Measurements from ENCODE around the gene SUPT4H1. TPM values are rescaled to one million over a fixed set of nuclear protein-coding genes. Genes with fewer than 3 reads are reported as not detected.
A peak's percentile ranks its signal among the peaks of the same experiment; 100 is the strongest.

Gene SUPT4H1
- polyA plus RNA-seq, 2 donors, result 39.9 to 80.8 TPM

DNA sequence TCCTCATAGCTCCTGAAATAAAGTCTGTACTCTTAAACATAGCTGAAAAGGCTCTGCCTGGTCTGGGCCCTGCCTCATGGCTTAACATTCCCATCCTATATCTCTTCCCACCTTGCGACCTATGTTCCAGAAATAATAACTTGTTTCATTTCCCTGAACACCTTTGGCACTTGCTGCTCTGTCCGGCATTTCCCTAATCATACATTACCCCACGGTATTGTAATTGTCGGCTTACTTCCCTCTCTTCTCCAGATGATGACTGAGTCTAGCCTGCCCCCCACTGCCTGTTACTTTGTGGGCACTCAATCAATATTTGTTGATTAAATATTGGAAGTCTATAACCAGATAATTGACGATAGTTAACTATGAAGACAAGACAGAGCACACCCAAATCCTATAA is 23.3 kb upstream of the SUPT4H1 start:
- Histone ChIP-seq H3K4me3 (ENCODE audit: low read depth in 1 of 2, low read length in 2 of 2) (no peak overlapping the region), H3K4me1 (ENCODE audit: control insufficient read depth in 2 of 2, insufficient read depth in 2 of 2, low read length in 1 of 2) (peaks cover 0 to 3% of the 10 kb centered on the region in 2 donors), H3K9me3 (ENCODE audit: control insufficient read depth in 2 of 2, insufficient read depth in 1 of 2, low read depth in 1 of 2, low read length in 1 of 2) (no peaks in the 10 kb centered on the region), H3K36me3 (ENCODE audit: control insufficient read depth in 2 of 2, insufficient read depth in 2 of 2, low read length in 1 of 2) (peaks cover 0 to 8% of the 10 kb centered on the region in 2 donors), H3K27me3 (ENCODE audit: control insufficient read depth in 1 of 2, insufficient read depth in 2 of 2, low read length in 2 of 2) (no peaks in the 10 kb centered on the region), H3K27ac (ENCODE audit: low read depth in 2 of 2, low read length in 1 of 2) (no peak overlapping the region)
- 67 to 80% methylated on average over 5 of the region's 5 CpGs for WGBS, 2 donors

DNA sequence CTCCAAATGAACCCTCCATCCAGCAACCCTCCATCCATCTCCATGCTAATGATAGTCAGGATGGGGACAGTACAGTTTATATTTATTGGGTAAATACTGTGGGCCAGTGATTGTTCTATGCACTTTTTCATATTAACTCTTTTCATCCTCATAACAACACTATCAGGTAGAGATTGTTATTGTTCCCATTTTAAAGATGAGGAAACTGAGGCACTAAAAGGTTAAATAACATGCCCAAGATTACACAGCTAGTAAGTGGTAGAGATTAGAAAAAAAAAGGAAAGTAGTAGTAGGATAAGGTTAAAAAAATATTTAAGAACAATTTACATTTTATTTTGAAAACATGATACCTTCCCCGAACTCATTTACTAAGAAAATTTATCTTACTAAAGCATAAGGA is 21.9 kb upstream of the SUPT4H1 start:
- H3K4me1 ChIP-seq (ENCODE audit: control insufficient read depth in 2 of 2, insufficient read depth in 2 of 2, low read length in 1 of 2), result peaks cover 0 to 8% of the 10 kb centered on the region in 2 donors
- no peaks in the 10 kb centered on the region for H3K9me3 ChIP-seq (ENCODE audit: control insufficient read depth in 2 of 2, insufficient read depth in 1 of 2, low read depth in 1 of 2, low read length in 1 of 2)
- no peaks in the 10 kb centered on the region for H3K27me3 ChIP-seq (ENCODE audit: control insufficient read depth in 1 of 2, insufficient read depth in 2 of 2, low read length in 2 of 2)
- H3K36me3 ChIP-seq (ENCODE audit: control insufficient read depth in 2 of 2, insufficient read depth in 2 of 2, low read length in 1 of 2), result peaks cover 0 to 8% of the 10 kb centered on the region in 2 donors
- H3K4me3 ChIP-seq (ENCODE audit: low read depth in 1 of 2, low read length in 2 of 2), result no peak overlapping the region
- WGBS, 2 donors, result 93 to 95% methylated on average over 1 of the region's 1 CpG
- H3K27ac ChIP-seq (ENCODE audit: low read depth in 2 of 2, low read length in 1 of 2), result no peak overlapping the region

GRCh38 chr17:58373003-58373402 is 21.0 kb upstream of the SUPT4H1 start:
- Histone ChIP-seq H3K9me3 (ENCODE audit: control insufficient read depth in 2 of 2, insufficient read depth in 1 of 2, low read depth in 1 of 2, low read length in 1 of 2) (no peaks in the 10 kb centered on the region), H3K27ac (ENCODE audit: low read depth in 2 of 2, low read length in 1 of 2) (no peak overlapping the region), H3K36me3 (ENCODE audit: control insufficient read depth in 2 of 2, insufficient read depth in 2 of 2, low read length in 1 of 2) (peaks cover 0 to 8% of the 10 kb centered on the region in 2 donors), H3K27me3 (ENCODE audit: control insufficient read depth in 1 of 2, insufficient read depth in 2 of 2, low read length in 2 of 2) (no peaks in the 10 kb centered on the region), H3K4me3 (ENCODE audit: low read depth in 1 of 2, low read length in 2 of 2) (no peak overlapping the region), H3K4me1 (ENCODE audit: control insufficient read depth in 2 of 2, insufficient read depth in 2 of 2, low read length in 1 of 2) (peaks cover 0 to 9% of the 10 kb centered on the region in 2 donors)
- 88 to 92% methylated on average over 5 of the region's 5 CpGs for WGBS, 2 donors

DNA sequence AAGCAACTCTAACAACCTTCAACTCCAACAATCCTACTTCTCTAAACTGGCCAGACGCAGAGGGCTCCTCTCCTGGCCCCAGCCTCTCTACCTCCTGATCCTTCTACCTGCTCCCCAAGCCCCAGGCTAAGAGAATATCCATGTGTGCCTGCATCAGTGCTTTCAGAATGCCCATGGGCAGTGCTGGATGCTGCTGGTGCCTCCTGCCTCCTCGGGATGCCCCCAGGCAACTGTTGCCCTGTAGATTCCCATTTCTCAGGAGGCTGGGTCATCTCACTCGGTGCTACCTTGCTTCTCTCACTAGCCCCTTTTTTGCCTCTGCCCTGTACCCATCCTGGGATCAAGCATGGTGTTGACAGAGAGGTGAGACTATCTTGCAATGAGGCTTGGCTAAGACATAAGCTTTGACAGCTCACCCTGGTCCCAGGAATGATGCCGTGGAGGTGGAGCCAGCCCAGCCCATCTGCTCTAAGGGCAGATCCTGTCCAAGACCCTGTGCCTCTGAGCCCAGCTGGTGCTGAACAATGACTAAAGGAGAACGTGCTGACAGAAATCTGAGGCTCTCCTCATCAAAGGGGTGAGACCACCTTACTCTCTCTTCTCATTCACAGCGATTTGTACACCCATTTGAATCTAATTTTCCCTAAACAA is 19.4 kb upstream of the SUPT4H1 start:
- Histone ChIP-seq H3K4me1 (ENCODE audit: control insufficient read depth in 2 of 2, insufficient read depth in 2 of 2, low read length in 1 of 2) (peaks cover 0 to 7% of the 10 kb centered on the region in 2 donors), H3K27ac (ENCODE audit: low read depth in 2 of 2, low read length in 1 of 2) (no peak overlapping the region)
- WGBS, 2 donors, result 69 to 71% methylated on average over 6 of the region's 6 CpGs

GRCh38 chr17:58370716-58371115 is 18.7 kb upstream of the SUPT4H1 start:
- Histone ChIP-seq H3K27me3 (ENCODE audit: control insufficient read depth in 1 of 2, insufficient read depth in 2 of 2, low read length in 2 of 2) (no peaks in the 10 kb centered on the region), H3K4me3 (ENCODE audit: low read depth in 1 of 2, low read length in 2 of 2) (no peak overlapping the region), H3K9me3 (ENCODE audit: control insufficient read depth in 2 of 2, insufficient read depth in 1 of 2, low read depth in 1 of 2, low read length in 1 of 2) (no peaks in the 10 kb centered on the region), H3K36me3 (ENCODE audit: control insufficient read depth in 2 of 2, insufficient read depth in 2 of 2, low read length in 1 of 2) (peaks cover 0 to 8% of the 10 kb centered on the region in 2 donors), H3K4me1 (ENCODE audit: control insufficient read depth in 2 of 2, insufficient read depth in 2 of 2, low read length in 1 of 2) (peaks cover 0 to 11% of the 10 kb centered on the region in 2 donors), H3K27ac (ENCODE audit: low read depth in 2 of 2, low read length in 1 of 2) (no peak overlapping the region)
- WGBS, 2 donors, result 87 to 91% methylated on average over 9 of the region's 9 CpGs

More for the DNA sequence above, 19.4 kb upstream of the SUPT4H1 start:
- Histone ChIP-seq H3K9me3 (ENCODE audit: control insufficient read depth in 2 of 2, insufficient read depth in 1 of 2, low read depth in 1 of 2, low read length in 1 of 2) (no peaks in the 10 kb centered on the region), H3K27me3 (ENCODE audit: control insufficient read depth in 1 of 2, insufficient read depth in 2 of 2, low read length in 2 of 2) (no peaks in the 10 kb centered on the region), H3K36me3 (ENCODE audit: control insufficient read depth in 2 of 2, insufficient read depth in 2 of 2, low read length in 1 of 2) (peaks cover 0 to 8% of the 10 kb centered on the region in 2 donors), H3K4me3 (ENCODE audit: low read depth in 1 of 2, low read length in 2 of 2) (no peak overlapping the region)

GRCh38 chr17:58370309-58370708 is 18.3 kb upstream of the SUPT4H1 start:
- Histone ChIP-seq H3K27ac (ENCODE audit: low read depth in 2 of 2, low read length in 1 of 2) (no peak overlapping the region), H3K9me3 (ENCODE audit: control insufficient read depth in 2 of 2, insufficient read depth in 1 of 2, low read depth in 1 of 2, low read length in 1 of 2) (no peaks in the 10 kb centered on the region), H3K4me3 (ENCODE audit: low read depth in 1 of 2, low read length in 2 of 2) (no peak overlapping the region), H3K4me1 (ENCODE audit: control insufficient read depth in 2 of 2, insufficient read depth in 2 of 2, low read length in 1 of 2) (peaks cover 0 to 11% of the 10 kb centered on the region in 2 donors), H3K27me3 (ENCODE audit: control insufficient read depth in 1 of 2, insufficient read depth in 2 of 2, low read length in 2 of 2) (no peaks in the 10 kb centered on the region), H3K36me3 (ENCODE audit: control insufficient read depth in 2 of 2, insufficient read depth in 2 of 2, low read length in 1 of 2) (peaks cover 0 to 8% of the 10 kb centered on the region in 2 donors)
- 81 to 89% methylated on average over 5 of the region's 5 CpGs for whole genome bisulfite sequencing, 2 donors

- Histone ChIP-seq H3K9me3 (ENCODE audit: control insufficient read depth in 2 of 2, insufficient read depth in 1 of 2, low read depth in 1 of 2, low read length in 1 of 2) (no peaks in the 10 kb centered on the region), H3K4me3 (ENCODE audit: low read depth in 1 of 2, low read length in 2 of 2) (no peak overlapping the region), H3K36me3 (ENCODE audit: control insufficient read depth in 2 of 2, insufficient read depth in 2 of 2, low read length in 1 of 2) (peaks cover 0 to 8% of the 10 kb centered on the region in 2 donors), H3K4me1 (ENCODE audit: control insufficient read depth in 2 of 2, insufficient read depth in 2 of 2, low read length in 1 of 2) (peaks cover 4 to 19% of the 10 kb centered on the region in 2 donors), H3K27ac (ENCODE audit: low read depth in 2 of 2, low read length in 1 of 2) (peak overlapping the region; percentile 52 to 90), H3K27me3 (ENCODE audit: control insufficient read depth in 1 of 2, insufficient read depth in 2 of 2, low read length in 2 of 2) (no peaks in the 10 kb centered on the region)
- WGBS, 2 donors, result 37 to 44% methylated on average over 5 of the region's 5 CpGs
Observed at GRCh38 chr17:58369214-58370031, 17.4 kb upstream of the SUPT4H1 start.

- Histone ChIP-seq H3K9me3 (ENCODE audit: control insufficient read depth in 2 of 2, insufficient read depth in 1 of 2, low read depth in 1 of 2, low read length in 1 of 2) (no peaks in the 10 kb centered on the region), H3K4me1 (ENCODE audit: control insufficient read depth in 2 of 2, insufficient read depth in 2 of 2, low read length in 1 of 2) (peaks cover 4 to 25% of the 10 kb centered on the region in 2 donors), H3K27ac (ENCODE audit: low read depth in 2 of 2, low read length in 1 of 2) (peak overlapping the region; percentile 52 to 90), H3K36me3 (ENCODE audit: control insufficient read depth in 2 of 2, insufficient read depth in 2 of 2, low read length in 1 of 2) (peaks cover 0 to 8% of the 10 kb centered on the region in 2 donors), H3K4me3 (ENCODE audit: low read depth in 1 of 2, low read length in 2 of 2) (no peak overlapping the region), H3K27me3 (ENCODE audit: control insufficient read depth in 1 of 2, insufficient read depth in 2 of 2, low read length in 2 of 2) (no peaks in the 10 kb centered on the region)
- 51 to 60% methylated on average over 3 of the region's 3 CpGs for WGBS, 2 donors
Observed at GRCh38 chr17:58368860-58369213, 16.8 kb upstream of the SUPT4H1 start.

DNA sequence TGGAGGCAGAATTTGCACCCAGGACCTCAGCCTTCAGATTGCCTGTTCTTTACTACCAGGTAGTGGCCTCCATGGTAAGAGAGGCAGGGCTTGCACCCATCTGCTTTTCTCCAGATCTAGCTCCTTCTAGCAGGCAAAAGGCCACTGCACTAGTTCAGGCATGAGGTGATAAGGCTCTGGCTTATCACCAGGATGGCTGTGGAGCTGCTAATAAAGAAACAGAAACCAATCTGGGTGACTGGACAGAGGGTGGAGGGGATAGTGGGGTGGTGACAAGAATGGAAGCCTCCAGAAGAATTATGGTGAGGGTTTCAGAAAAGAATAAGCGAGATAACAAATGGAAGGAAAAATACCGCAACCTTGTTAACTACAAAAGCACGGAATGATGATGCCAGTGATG is 15.5 kb upstream of the SUPT4H1 start:
- 89 to 95% methylated on average over 3 of the region's 3 CpGs for WGBS, 2 donors
- Histone ChIP-seq H3K27me3 (ENCODE audit: control insufficient read depth in 1 of 2, insufficient read depth in 2 of 2, low read length in 2 of 2) (no peaks in the 10 kb centered on the region), H3K4me3 (ENCODE audit: low read depth in 1 of 2, low read length in 2 of 2) (no peak overlapping the region), H3K4me1 (ENCODE audit: control insufficient read depth in 2 of 2, insufficient read depth in 2 of 2, low read length in 1 of 2) (peaks cover 4 to 29% of the 10 kb centered on the region in 2 donors), H3K9me3 (ENCODE audit: control insufficient read depth in 2 of 2, insufficient read depth in 1 of 2, low read depth in 1 of 2, low read length in 1 of 2) (no peaks in the 10 kb centered on the region), H3K27ac (ENCODE audit: low read depth in 2 of 2, low read length in 1 of 2) (no peak overlapping the region), H3K36me3 (ENCODE audit: control insufficient read depth in 2 of 2, insufficient read depth in 2 of 2, low read length in 1 of 2) (peaks cover 0 to 5% of the 10 kb centered on the region in 2 donors)
